ENCODE data around the gene SHROOM4. TPM values are rescaled to one million over a fixed set of nuclear protein-coding genes. Genes with fewer than 3 reads are reported as not detected.

Gene SHROOM4
- total RNA-seq, 4 donors from 2014 or later, result 4.6 to 14.1 (median 11.4) TPM

- no peak for DNase-seq (ENCODE audit: low spot score in 2 of 2)
- TF ChIP-seq, protein P1, sequence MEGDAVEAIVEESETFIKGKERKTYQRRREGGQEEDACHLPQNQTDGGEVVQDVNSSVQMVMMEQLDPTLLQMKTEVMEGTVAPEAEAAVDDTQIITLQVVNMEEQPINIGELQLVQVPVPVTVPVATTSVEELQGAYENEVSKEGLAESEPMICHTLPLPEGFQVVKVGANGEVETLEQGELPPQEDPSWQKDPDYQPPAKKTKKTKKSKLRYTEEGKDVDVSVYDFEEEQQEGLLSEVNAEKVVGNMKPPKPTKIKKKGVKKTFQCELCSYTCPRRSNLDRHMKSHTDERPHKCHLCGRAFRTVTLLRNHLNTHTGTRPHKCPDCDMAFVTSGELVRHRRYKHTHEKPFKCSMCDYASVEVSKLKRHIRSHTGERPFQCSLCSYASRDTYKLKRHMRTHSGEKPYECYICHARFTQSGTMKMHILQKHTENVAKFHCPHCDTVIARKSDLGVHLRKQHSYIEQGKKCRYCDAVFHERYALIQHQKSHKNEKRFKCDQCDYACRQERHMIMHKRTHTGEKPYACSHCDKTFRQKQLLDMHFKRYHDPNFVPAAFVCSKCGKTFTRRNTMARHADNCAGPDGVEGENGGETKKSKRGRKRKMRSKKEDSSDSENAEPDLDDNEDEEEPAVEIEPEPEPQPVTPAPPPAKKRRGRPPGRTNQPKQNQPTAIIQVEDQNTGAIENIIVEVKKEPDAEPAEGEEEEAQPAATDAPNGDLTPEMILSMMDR (IDR thresholded peaks at IDR 0.05), result no peak
- TF ChIP-seq EP300 (IDR thresholded peaks at IDR 0.05), result no peak
- no peak for TF ChIP-seq POLR2A (IDR thresholded peaks at IDR 0.05)
- WGBS, 2 donors, result 44 to 55% methylated on average over 1 of the region's 1 CpG
- H3K4me3 ChIP-seq, result no peak overlapping the region
- H3K27ac ChIP-seq, result no peak overlapping the region
- peaks cover 0 to 5% of the 10 kb centered on the region in 2 donors for H3K27me3 ChIP-seq
- no peaks in the 10 kb centered on the region for H3K4me1 ChIP-seq
- no peaks in the 10 kb centered on the region for H3K36me3 ChIP-seq
- no peaks in the 10 kb centered on the region for H3K9me3 ChIP-seq
Observed at GRCh38 chrX:50780144-50780543, 33.9 kb downstream of the SHROOM4 start.

GRCh38 chrX:50779694-50780093 lies 34.3 kb downstream of the SHROOM4 start:
- Histone ChIP-seq H3K9me3 (no peaks in the 10 kb centered on the region), H3K36me3 (no peaks in the 10 kb centered on the region), H3K27ac (no peak overlapping the region), H3K4me1 (no peaks in the 10 kb centered on the region), H3K4me3 (no peak overlapping the region), H3K27me3 (peaks cover 0 to 5% of the 10 kb centered on the region in 2 donors)
- DNase-seq (ENCODE audit: low spot score in 2 of 2), result no peak
- WGBS, 2 donors, result 48 to 52% methylated on average over 2 of the region's 2 CpGs
- TF ChIP-seq POLR2A (IDR thresholded peaks at IDR 0.05) (no peak), EP300 (IDR thresholded peaks at IDR 0.05) (no peak)
- TF ChIP-seq, protein P1 (IDR thresholded peaks at IDR 0.05), result no peak

DNA sequence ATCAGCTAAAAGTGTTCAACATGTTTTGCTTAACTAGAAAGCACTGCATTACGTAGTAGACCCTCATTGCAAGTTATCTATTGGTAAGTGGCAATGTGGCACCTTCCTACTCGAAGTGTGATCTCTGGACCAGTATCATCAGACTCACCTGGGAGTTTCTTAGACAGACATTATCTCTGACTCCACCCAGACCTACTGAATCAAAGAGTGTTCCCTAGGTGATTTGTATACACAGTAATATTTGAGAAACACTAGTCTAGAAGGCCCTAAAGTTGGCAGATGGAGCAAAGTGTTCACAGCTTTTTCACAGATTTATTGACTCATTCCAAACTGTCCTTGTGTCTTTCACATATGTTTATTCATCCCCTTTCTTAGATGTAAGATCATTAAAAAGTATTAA lies 35.7 kb downstream of the SHROOM4 start:
- DNase-seq (ENCODE audit: low spot score in 2 of 2), result no peak
- WGBS, 2 donors, result 60 to 86% methylated on average over 2 of the region's 2 CpGs
- Histone ChIP-seq H3K36me3 (no peaks in the 10 kb centered on the region), H3K4me3 (no peak overlapping the region), H3K27ac (no peak overlapping the region), H3K4me1 (no peaks in the 10 kb centered on the region), H3K9me3 (no peaks in the 10 kb centered on the region), H3K27me3 (peaks cover 0 to 5% of the 10 kb centered on the region in 2 donors)
- TF ChIP-seq POLR2A (IDR thresholded peaks at IDR 0.05) (no peak), EP300 (IDR thresholded peaks at IDR 0.05) (no peak)
- TF ChIP-seq, protein P1 (IDR thresholded peaks at IDR 0.05), result no peak

DNA sequence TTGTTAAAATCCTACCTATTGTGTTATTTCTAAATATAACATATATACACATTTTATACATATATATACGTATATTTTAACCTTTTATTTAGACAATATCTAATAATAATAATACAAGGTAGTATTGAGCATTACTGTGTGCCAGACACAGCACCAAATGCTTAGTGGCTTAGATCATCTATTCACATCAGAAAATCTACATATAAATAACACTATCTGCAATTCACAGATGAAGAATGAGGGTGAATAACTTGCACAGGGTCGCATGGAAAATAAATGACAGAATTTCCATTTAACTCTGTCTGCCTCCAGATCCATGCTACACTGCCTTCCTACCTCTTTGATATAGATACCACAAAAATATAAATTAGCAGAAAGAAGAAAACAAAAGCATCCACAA lies 37.7 kb downstream of the SHROOM4 start:
- Histone ChIP-seq H3K4me3 (no peak overlapping the region), H3K27me3 (peaks cover 0 to 5% of the 10 kb centered on the region in 2 donors), H3K27ac (no peak overlapping the region), H3K36me3 (no peaks in the 10 kb centered on the region), H3K4me1 (no peaks in the 10 kb centered on the region), H3K9me3 (no peaks in the 10 kb centered on the region)
- no peak for DNase-seq (ENCODE audit: low spot score in 2 of 2)
- no peak for TF ChIP-seq POLR2A (IDR thresholded peaks at IDR 0.05)
- TF ChIP-seq, protein P1 (IDR thresholded peaks at IDR 0.05), result no peak
- no peak for TF ChIP-seq EP300 (IDR thresholded peaks at IDR 0.05)
- 40 to 55% methylated on average over 2 of the region's 2 CpGs for WGBS, 2 donors

DNA sequence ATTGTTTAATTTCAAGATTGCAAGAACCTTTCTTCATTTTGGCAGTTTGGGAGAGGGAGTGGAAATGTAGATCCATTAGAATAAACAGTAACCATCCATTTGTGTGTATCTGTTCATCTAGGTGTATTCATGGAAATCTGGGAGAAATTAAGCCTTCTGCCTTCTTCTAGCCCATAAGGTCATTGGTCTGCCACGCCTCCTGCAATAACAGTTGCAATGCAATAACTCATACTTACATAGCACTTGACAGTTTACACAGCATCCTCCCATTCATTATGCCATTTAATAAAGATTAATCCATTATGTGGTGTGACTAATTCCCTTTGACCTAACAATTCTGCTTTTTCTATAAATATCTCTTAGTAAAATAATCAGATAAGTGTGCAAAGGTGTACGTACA lies 42.6 kb downstream of the SHROOM4 start:
- H3K36me3 ChIP-seq, result no peaks in the 10 kb centered on the region
- 77 to 89% methylated on average over 2 of the region's 2 CpGs for WGBS, 2 donors
- no peaks in the 10 kb centered on the region for H3K9me3 ChIP-seq
- TF ChIP-seq POLR2A (IDR thresholded peaks at IDR 0.05) (no peak), EP300 (IDR thresholded peaks at IDR 0.05) (no peak)
- TF ChIP-seq, protein P1 (IDR thresholded peaks at IDR 0.05), result no peak
- H3K27me3 ChIP-seq, result peaks cover 0 to under 1% of the 10 kb centered on the region in 2 donors
- no peak overlapping the region for H3K27ac ChIP-seq
- no peak overlapping the region for H3K4me3 ChIP-seq
- DNase-seq (ENCODE audit: low spot score in 2 of 2), result no peak
- peaks cover 0 to 16% (median 6%) of the 10 kb centered on the region in 4 donors for H3K4me1 ChIP-seq
